Middle frontal gyrus (tissue), 1 donor: Measurements from ENCODE around the gene PA2G4.
"Not testable (repeated sequence)": the region's sequence is repeated elsewhere in the genome, so short reads cannot be mapped to it uniquely, and the experiment has no call there.

Source experiments
- DNase-seq: peaks from one replicate; pipeline ENCODE4 v3.0.0-alpha.2; 2015; ENCODE audit warnings: low spot score; ENCODE audit errors: extremely low spot score

Gene PA2G4

DNA sequence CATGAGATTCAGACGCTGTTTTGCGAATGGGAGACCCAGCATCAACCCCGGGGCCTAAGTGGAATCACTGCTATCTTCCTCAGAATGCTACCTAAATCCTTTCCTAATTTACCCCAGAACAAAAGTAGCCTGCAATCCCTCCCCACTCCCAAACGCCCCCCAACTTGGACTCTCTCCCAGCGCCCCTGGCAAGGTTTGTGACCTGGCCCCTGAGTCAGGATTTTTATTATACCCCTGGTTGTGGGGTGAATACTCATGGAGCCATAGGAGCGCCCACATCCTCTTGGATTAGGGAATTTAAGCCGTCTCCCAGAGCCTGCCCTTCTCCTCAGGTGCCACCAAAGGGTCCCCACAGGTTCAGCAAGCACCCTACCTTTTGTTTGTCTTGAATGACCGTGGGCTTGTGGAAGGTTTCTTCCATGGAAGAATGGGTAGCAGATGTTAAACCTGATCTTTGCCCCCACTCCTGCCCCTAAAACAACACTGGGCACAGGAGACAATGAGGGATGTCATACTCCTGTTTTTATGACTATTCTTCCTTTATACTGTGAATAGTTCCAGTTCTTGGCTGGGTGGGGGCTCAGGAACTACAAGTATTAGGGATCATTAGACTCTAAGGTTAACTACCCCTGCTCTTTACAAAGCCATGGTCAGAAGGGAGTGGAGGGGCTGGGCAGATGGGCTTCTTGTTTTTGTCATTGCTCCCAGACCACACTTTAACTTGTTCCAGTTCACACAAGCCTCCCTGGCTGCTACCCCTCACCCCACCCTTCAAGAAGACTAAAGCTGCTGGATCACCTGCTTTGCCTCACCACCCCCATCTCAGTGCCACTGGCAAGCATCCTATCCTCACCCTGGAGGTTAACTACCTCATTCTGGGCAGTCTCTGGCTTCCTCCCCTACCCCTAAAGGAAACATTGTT is 48.7 kb downstream of the PA2G4 start:
- DNase-seq = no peak

DNA sequence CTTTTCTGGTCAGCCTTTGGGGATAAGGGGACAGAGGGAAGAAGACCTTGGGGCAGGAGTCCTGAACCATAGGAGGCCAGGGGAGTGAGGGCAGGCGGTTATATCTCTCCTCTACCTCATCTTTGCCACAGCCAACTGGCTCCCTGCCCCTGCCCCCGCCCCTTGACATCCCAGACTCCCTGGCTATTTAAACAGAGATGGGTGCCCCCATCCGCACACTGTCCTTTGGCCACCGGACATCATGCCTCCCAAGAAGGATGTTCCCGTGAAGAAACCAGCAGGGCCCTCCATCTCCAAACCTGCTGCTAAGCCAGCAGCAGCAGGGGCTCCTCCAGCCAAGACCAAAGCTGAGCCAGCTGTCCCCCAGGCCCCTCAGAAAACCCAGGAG is 49.3 kb downstream of the PA2G4 start:
- DNase-seq = no peak

DNA sequence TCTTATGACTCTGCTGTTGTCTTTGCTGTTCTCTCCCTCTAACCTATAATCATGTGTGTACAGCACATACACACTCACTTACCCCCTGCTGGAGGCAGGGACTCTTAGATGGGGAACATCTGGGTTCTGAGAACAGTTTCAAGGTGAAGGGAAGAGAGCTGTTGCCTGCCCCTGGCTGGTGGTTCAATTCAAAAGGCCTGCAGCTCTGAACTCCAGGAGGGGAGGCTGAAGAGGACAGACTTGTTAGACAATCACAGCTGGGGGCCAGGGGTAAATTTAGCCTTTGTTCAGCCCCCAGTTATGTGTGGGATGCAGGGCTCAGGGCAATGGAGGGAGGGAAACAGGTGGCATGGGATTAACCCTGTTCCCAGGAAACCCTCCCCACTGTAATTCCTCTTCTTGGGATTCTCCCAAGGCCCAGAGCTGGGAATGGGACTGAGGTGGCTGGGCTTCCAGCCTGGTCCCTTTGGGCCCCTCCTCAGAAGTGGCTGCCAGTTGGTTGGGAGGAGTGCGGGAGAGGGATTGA is 50.0 kb downstream of the PA2G4 start:
- no peak for DNase-seq

DNA sequence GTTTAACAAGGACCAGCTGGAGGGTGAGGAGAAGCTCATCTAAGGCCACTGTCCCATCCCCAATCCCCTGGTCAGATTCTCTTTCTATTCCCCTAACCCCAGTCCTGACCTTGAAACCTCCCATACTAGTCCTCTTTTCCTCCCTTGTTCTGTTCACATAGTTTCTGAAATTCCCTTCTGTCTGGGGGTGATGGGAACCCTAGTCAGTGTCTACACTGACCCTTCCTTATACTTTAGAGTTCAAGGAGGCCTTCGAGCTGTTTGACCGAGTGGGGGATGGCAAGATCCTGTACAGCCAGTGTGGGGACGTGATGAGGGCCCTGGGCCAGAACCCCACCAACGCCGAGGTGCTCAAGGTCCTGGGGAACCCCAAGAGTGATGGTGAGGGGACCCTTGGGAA is 50.5 kb downstream of the PA2G4 start:
- no peak for DNase-seq

DNA sequence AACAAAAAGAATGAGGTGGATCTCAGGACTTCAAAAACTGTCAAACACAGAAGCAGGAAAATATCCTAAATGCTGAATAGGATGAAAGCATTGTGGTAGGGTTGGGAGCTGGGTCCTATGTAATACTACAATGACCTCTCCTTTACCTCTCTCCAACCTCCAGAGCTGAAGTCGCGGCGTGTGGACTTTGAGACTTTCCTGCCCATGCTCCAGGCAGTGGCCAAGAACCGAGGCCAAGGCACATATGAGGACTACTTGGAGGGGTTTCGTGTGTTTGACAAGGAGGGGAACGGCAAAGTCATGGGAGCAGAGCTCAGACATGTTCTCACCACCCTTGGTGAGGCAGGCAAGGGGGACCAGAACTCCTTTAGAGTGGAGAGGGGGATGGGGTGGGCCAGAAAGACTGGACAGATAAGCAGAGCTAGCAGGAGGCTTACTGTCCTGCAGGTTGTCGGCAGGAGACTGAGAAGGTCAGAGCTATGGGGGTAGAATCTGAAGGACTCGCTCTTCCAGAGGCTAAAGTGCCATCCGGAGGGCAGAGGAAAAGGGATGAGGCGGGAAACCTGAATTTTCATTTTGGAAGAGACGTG is 51.0 kb downstream of the PA2G4 start:
- no peak for DNase-seq

DNA sequence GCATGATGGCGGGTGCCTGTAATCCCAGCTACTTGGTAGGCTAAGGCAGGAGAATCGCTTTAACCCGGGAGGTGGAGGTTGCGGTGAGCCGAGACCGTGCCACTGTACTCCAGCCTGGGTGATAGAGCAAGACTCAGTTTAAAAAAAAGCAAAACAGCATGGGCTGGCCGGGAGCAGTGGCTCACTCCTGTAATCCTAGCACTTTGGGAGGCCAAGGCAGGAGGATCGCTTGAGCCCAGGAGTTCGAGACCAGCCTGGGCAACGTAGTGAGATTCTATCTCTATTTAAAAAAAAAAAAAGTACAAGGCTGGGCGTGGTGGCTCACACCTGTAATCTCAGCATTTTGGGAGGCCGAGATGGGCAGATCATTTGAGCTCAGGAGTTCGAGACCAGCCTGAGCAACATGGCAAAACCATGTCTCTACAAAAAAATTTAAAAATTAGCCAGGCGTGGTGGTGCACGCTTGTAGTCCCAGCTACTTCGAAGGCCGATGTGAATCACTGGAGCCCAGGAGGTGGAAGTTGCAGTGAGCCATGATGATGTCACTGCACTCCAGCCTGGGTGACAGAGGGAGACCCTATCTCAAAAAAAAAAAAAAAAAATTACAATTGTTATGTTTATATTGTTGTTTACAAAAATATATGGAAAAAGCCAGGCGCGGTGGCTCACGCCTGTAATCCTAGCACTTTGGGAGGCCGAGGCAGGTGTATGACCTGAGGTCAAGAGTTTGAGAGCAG is 52.3 kb downstream of the PA2G4 start:
- not testable (repeated sequence) for DNase-seq

DNA sequence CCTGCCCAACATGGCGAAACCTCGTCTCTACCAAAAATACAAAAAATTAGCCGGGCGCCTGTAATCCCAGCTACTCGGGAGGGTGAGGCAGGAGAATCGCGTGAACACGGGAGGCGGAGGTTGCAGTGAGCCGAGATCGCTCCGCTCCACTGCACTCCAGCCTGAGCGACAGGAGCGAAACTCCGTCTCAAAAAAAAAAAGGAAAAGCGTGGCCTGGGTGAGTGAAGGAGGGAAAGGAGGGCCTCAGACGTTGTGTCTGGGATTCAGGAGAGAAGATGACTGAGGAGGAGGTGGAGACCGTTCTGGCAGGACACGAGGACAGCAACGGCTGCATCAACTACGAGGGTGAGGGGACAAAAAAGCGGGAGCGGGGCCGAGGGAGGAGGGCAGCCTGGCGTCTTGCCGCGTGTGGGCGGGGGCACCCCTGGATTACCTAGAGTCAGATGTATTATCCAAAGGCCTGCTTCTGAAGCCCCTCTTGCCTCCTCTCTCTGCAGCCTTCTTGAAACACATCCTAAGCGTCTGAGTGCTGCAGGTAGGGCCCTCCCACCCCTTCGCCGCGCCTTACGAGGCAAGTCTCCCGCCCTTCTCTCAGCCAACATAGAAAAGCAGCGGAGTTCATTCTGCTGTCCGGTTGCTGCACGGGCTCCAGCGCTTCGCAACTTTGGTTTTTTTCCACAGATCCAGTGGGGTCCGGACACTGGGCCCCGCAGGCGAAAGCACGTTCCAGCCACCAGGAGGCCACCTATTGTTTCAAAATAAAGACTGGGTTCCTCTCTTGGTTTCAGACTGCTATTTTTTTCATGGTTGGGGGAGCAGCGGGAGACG is 53.1 kb downstream of the PA2G4 start:
- peak; percentile 25 for DNase-seq

DNA sequence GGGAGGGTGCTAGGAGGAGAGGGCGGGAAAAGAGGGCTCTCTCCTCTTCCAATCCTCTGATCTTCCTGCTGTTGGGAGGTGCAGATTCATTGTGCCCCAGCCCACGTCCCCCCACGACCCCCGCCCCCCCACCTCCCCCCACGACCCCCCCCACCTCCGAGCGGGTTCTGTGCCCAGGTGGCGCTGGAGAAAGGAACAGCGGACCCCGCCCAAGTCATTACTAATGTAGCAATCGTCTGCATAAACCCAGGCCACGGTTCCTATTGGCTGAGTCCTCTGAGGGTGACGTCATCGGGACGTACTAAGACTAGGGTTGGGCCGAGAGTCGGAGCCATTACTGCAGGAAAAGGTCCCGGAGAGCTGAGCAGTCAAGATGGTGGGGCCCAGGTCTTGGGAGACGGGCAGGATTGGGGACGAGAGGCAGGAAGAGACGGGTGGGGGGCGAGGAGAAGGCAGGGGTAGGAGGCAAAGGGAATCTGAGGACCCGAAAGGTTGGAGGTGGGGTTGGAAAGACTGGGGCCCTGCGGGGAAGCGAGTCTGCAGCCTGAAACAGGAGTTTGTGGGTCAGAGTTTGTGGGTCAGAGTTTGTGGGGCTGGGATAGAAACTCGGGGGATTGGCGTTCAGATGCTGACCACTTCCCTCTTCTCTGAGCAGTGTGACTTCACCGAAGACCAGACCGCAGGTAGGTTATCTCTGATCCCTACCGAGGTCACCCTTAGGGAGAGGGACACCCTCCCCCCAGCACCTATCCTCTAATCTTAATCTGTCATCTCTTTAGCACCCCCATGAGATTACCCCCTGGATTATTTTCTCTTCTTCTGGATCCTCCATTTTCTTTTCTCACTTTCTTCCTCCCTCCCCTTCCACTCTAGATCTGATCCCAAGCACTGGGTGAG is 53.9 kb downstream of the PA2G4 start, which contains the start of gene MYL6:
MYL6 (plus strand) TSS at position 331 of the 897 bp plus-strand sequence; CDS start at position 374, 43 bp downstream.
- peak; percentile 97 for DNase-seq

DNA sequence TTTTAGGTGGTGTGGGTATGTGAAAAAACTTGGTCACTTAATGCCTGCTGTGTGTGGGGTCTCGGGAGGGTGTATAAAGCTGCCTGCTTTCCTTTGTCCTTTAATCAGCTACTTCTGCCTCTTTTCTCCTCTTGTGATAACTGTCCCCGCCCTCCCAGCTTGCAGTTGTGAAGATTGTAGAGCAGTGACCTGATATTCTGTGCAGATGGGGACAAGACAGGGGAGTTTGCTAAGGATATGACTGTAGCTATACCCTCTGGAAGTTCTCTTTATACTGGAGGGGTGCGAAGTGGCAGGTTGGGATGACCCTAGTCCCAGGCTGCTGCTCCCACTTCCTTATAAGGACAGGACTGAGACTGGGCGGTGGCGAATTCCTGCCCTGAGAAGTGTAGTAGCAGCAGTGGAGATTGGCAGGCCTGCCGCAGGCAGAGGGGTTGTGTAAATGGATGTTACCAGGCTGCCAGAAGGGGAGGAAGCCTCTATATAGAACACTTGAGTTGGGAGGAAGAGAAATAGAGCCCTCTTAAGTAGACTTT is 54.6 kb downstream of the PA2G4 start:
- DNase-seq = no peak

DNA sequence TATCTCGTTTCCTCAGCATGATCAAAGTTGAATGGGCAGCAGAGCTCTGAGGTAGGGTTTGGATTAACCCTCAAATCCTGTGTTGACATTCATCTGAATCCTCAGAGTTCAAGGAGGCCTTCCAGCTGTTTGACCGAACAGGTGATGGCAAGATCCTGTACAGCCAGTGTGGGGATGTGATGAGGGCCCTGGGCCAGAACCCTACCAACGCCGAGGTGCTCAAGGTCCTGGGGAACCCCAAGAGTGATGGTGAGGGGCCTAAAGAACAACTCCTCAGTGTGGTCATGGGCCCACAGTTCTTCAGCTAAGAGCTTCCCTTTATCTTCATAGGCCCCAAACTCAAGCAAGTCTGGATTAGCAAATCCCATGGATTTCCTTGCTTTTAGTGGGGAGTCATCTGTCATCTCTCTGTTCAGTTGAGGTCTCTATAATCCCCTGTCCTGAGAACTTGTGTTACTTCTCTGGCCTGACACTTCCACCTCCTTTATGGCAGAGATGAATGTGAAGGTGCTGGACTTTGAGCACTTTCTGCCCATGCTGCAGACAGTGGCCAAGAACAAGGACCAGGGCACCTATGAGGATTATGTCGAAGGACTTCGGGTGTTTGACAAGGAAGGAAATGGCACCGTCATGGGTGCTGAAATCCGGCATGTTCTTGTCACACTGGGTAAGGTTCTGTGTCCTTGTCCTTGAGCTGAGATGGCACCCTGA is 55.3 kb downstream of the PA2G4 start:
- no peak for DNase-seq

DNA sequence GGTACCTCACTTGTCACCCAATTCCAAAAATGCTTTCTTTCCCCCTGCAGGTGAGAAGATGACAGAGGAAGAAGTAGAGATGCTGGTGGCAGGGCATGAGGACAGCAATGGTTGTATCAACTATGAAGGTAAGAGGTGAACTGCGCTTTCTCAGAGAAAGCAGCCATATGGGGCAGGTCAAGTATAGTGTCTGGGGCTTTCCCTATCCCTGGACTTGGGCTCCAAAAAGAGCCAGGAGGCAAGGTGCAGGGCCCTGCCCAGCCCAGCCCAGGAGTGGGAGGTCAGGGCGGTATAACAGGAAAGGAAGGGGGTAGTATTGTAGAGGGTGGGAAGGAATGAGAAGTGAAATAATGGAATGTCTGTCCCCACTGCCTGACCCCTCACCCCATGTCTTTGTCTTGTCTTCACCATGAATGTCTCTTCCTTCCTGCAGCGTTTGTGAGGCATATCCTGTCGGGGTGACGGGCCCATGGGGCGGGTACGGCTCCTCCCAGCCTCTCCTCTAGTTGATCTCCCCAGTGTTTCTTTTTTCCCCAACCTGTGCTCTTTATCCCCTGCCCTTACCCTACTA is 55.9 kb downstream of the PA2G4 start:
- DNase-seq = no peak

DNA sequence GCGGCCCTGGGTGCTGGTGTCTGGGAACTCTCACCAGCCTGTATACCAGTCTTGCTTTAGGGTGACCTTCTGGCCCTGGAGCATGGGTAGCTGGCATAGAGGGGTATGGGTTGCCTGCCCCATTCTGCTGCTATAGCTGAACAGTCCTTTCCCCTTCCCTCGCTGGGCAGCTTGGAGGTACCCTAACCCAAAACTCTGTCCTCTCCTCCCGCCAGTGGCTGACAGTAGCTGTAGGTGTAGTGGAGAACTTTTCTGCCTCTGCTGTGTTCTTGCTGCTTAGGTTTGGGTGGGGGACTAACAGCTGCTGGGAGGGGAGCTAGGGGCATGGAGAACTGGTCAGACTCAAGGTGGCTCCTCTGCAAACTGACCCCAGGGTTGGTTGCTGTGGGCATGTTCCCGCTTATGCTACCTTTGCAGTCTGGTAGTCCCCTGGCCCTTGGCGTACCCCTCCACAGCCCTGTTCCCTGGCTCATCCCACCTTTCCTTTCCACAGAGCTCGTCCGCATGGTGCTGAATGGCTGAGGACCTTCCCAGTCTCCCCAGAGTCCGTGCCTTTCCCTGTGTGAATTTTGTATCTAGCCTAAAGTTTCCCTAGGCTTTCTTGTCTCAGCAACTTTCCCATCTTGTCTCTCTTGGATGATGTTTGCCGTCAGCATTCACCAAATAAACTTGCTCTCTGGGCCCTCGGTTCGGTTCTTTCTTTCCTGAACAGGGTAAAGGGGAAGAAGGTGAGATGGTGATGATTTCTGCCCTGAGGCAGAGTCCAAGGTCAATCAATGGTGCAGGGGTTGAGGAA is 56.7 kb downstream of the PA2G4 start:
- DNase-seq = no peak

DNA sequence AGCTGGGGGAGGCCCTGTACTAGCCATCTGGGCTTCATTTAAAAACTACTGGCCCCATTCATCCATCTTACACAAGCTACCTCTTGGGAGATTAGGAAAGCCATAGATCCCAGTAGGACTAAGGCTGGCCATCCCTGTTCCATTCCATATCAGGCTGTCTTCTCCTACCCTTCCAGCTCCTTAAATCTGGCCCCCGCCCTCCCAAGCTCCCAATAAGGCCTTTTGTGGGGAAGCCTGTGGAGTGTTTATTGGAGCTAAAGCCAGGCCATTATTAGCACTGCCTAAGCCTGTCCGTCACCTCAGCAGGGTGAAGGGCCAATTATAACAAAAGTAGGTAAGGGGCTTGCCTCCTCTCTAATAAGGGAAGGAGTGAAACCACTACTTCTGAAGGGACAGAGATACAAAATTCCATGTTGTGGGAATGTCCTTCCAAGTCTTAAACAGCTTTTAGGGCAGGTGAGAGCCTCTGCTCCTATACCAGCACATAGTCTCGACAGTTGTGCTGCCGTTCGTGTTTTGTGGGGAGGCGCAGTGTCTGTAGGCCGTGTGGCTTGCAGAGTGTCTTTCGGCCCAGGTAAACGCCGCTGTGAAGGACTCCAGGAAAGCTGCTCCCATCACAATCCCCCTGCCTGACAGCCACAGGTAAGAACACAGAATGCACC is 57.5 kb downstream of the PA2G4 start:
- no peak for DNase-seq

DNA sequence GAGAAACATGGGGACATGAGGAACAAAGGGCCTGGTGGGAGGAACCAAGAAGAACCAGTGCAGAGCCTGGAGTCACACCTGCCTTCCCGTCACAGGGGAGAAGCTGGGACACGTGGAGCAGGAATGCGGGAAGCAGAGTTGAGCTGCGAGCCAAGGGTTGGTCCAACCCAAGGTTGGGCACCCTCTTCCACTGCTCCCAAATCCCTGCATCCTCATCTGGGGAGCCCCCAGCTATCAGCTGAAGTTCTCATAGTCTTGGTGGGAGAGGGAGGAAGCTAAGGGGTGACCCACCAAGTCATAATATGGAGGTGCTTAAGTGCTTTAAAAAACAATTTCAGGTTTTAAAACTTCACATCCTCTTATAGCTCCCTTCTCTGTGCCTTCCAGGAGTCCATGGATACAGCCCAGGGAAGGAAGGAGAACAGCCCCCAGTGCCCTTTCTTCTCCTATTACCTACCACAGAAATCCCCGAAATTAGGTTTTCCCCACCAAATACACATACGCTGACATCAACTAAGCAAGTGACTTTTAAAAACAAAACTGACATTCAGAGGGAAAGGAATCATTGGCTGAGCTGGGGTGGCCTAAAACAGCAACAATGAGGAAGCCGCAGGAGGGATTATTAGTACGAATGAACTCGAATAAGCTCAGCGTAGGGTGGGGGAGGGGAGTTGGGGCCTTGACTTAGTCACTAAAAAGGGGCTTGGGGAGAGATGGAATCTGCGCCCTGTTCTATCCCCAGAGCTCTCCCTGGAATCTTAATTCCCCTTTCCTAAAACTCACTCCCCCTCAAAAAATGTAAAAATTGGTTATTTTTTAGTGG is 58.3 kb downstream of the PA2G4 start:
- DNase-seq = no peak
